Activated CD8-positive, alpha-beta memory T cell treated with anti-CD3 and anti-CD28 coated beads for 4 hours (primary cell): Measurements from ENCODE around the gene PARP1.

Source experiments
- DNase-seq, 2 donors: peaks; one replicate each; pipeline ENCODE4 v3.0.0-alpha.2; 2020; ENCODE audit warnings: low read depth in 2 of 2

The PARP1 gene

DNA sequence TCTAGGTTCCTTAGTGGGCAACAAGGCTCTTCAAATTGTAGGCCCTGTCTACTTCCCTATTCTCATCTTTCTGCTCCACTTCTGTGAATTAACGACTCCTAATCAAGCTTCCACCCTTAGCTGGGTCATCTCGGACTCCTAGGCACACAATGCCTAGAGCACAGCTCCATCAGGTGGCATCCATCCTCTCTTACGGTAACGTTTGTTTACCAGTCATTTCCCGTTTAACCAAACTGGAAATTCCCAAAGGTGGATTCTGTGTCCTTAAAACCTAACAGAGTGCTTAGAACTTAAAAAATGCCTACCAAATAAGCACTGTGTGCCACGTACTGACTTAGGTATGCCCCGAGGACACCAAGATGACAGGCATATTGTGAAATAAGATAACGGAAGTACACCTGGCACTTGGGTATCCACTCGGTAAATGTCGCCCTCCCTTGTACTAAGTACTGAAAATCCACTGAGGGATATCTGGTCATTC is 1.5 kb downstream of the PARP1 start:
- no peak for DNase-seq

DNA sequence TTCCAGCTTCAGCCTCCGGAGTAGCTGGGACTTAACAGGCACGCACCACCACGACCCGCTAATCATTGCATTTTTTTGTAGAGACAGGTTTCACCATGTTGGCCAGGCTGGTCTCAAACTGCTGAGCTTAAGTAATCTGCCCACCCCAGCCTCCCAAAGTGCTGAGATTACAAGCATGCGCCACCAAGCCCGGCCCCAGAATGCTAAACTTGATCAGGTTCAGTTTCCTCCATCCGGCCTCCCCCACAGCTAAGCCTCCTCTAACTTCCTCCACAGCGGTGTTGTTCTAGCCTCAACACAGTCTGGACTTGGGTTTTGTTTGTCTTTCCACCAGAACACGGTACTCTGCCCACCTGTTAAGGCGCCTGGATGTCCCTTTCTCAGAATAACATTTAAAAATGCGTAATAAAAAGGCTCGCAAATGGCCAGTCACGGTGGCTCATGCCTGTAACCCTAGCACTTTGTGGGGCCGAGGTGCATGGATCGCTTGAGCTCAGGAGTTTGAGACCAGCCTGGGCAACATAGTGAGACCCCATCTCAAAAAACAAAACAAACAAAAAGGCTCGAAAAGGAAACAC is 2.4 kb downstream of the PARP1 start:
- no peak for DNase-seq

DNA sequence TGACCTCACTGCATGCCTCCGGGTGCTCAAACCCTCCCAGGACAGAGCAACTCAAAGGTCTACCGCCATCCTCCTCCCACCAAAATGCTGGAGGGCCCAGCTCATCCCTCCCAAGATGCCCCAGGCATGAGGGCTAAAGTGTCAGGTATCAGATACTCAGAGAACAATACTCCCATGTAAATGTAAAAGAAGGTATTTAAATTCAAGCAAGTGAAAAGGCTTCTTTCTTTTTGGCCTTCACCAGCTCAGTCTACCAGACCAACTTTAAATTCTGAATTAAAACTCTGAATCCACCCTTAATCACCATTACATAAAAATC is 3.0 kb downstream of the PARP1 start:
- DNase-seq, result no peak

DNA sequence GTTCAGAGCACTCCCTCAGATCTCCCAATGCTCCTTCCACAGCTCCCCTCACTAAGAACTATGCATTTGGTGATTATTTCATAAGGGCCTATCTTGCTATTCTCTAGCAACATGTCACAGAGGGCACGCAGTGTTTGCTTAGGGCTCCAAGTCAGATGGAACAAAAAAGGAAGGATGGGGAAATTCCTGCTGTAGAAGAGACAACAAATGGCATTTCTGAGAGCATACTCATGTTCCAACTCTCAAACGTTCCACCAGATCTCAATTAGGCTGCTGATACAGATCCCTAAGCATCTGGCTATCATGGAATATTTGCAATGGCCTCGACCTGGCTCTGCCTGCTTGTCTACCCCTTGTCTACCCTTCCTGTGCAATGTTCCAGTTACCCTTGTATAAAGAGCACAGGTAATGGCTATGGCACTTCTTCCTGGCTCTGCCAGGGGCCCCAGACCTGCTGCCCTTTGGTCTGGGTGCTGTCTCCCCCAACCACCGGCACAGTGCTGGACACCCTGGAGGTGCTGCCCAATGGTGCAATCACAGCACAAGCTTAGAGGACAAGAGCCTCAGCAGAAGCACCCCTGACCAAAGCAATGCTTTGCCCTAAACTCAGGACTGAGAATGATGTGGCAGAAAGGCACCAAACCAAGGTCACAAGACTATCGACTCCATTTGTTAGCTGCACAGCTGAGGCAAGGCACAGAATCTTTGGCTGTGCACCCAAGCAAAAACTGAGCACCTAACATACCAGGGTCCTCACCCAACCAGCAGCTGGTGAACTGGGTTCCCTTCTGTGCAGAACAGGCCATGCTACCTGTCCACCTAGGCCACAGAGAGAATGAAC is 3.6 kb downstream of the PARP1 start:
- DNase-seq, result no peak

DNA sequence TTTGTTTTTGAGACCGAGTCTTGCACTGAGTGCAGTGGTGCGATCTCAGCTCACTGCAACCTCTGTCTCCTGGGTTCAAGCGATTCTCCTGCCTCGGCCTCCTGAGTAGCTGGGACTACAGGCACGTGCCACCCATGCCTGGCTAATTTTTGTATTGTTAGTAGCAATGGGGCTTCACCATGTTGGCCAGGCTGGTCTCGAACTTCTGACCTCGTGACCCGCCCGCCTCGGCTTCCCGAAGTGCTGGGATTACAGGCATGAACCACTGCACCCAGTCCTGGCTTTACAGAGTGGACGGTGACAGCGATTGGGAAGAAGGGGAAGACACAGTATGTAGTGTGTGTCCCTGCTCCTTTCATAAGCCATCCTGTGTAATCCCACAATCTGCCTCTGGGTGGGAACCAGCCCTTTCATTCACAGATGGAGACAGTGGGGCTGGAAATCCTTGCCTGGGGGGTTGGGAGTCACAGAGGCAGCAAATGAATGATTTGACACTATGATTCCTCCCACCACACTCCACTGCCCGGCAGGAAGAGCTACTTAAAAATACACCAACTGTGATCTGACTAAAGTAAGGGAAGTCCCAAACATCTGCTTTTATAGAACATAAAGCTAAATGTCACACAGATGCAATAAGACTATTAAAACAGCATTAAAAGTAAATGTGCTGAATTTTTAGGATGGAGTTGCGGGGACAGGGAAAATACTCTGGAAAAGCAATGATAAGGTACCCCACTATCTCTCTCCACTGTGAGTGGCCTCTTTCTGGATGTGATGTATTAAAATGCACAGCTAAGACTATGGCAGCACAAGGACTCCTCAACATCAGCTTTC is 4.5 kb downstream of the PARP1 start:
- no peak for DNase-seq

DNA sequence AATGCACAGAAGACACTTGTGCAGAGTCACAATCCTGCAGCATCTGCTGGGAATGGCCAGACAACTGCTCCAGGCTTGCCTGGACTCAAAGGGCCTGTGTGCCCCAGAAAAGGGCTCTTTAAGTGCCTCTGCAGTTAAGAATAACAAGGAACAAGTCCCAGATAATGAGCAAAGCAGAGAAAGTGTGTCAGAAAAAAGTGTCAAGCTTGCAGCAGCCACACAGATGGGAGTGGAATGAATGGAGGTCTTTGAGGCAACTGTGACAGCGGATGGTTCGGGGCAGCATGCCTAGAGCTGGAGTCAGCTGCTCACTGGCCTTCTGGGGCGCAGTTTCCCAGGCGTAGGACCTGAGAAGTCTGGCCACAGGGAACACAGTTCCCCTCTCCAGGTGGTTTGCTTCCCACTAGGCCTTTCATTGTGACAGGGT is 5.1 kb downstream of the PARP1 start:
- no peak for DNase-seq

DNA sequence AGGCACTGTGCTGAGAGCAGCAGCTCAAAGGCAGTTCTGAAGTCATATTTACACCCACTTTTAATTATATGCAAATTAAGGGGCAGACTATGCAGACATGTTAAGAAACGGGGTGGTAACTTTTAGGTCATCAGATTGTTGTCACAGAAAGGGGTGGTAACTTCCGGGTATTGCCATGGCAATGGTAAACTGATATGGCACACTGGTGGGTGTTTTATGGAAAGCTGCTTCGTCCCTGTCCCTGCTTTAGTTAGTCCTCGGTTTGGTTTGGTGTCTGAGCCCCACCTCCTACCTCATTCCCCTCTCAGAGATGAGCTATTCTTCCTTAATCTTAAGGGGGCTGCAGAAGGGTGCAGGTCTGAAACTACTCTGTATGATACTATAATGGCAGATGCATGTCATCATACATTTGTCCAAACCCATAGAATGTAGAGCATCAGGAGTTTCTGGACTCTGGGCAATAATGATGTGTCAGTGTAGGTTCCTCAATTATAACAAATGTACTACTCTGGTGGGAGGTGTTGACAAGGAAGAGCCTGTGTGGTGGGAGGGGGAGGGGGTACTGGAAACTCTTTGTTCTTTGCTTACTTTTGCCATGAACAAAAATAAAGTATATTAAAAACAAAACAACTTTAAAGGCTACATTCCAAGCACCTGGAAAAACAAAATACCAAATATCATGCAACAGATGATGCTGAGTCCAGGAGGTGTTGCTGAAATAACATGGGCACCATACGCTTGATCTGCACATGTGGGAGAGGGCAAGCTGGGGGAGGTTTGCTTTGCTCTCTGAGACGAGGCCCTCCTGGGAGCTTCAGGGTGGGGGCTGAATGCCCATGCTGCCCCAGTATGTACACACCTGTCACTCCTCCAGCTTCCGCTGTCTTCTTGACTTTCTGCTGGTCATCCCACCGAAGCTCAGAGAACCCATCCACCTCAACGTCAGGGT is 6.3 kb downstream of the PARP1 start:
- DNase-seq, result no peak

DNA sequence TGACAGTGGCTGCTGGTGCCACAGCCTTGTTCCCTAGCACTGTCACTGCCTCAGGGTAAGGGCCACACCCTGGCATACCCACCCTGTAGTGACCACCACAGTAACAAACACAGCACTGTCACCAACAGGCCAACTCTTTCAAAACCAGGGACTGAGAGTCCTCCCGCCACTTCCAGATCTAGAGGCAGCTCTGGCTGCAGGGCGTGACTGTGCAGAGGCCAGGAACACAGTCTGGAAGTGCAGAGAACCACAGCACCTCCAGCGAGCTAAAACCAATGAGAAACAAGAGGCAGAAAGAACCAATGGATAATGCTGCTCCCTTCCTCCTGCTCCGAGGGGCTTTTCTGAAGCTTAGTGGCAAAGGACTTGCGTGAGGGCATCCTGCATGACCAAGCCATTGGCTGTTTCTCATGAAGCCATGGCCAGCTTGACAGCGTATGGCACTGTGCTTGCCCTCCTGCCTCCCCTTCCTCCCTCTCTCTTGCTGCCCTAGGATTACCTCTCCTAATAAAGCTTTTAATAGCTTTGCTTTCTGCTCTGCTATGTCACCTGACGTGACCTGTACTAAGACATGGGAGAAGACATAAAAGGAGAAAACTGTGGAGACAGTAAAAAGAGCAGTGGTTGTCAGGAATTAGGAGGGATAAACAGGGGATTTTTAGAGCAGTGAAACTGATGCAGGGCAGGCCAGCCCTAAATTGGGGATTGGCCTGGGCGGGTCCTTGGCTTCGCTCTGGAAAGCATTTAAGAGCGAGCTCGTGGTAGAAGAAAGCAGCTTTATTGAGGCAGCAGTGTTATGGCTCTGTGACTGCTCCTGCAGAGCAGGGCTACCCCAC is 7.2 kb downstream of the PARP1 start:
- DNase-seq, result no peak

DNA sequence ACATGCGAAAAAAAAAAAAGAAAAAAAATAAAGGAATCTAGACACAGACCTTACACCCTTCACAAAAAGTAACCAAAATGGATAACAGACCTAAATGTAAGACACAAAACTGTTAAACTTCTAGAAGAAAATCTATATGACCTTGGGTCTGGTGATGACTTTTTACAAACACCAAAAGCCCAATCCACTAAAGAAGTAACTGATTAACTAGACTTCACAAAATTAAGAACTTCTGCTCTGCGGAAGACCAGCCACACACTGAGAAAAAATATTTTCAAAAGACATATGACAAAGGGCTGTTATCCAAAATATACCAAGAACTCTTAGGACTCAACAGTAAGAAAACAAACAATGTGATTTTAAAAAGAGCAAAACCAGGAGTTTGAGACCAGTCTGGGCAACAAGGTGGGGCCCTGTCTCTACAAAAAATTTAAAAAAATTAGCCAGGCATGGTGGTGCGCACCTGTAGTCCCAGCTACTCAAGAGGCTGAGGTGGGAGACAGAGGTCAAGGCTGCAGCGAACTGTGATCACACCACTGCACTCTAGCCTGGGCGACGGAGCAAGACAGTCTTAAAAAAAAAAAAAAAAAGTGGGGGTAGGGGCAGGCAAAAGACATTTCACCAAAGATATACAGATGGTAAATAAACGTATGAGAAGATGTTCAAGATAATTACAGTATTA is 9.8 kb downstream of the PARP1 start:
- no peak for DNase-seq

DNA sequence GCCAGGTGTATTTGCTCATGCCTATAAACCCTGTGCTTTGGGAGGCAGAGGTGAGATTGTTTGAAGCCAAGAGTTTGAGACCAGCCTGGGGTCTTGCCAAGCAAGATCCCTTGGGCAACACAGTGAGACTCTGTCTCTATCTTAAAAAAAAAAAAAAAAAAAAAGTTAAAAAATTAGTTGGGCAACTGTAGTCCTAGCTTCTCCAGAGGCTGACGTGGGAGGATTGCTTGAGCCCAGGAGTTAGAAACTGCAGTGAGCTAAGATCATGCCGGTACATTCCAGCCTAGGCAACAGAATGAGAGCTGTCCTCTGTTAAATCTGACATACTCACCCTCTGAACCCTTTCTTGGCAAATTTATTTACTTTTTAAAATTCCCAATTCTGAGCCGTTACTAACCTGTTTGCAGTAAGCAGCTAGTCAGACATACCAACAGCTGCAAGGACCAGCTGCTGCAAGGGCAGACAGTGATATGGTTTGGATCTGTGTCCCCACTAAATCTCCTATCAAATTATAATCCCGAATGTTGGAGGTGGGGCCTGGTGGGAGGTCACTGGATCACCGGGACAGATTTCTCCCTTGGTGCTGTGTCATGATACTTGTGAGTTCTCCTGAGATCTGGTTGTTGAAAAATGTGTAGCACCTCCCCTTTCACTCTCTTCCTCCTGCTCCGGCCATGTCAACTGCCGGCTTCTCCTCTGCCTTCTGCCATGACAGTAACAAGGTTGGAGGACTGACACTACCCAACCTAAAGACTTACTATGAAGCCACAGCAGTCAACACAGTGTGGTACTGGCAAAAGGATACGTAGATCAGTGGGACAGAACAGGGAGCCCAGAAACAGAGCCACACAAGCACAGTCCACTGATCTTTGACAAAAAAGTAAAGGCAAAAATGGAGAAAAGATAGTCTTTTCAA is 10.6 kb downstream of the PARP1 start:
- DNase-seq, result no peak

DNA sequence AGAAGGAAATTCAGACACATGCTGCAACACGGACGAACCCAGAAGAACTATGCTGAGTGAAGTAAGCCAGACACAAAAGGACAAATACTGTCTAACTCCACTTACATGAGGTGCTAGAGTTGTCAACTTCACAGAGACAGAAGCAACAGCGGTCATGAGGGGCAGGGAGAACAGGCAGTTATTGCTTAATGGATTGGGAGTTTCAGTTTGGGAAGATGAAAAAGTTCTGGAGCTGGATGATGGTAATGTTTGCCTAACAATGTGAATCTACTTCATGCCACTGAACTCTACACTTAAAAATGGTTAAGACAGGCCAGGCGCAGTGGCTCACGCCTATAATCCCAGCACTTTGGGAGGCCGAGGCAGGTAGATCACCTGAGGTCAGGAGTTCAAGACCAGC is 12.1 kb downstream of the PARP1 start:
- no peak for DNase-seq

DNA sequence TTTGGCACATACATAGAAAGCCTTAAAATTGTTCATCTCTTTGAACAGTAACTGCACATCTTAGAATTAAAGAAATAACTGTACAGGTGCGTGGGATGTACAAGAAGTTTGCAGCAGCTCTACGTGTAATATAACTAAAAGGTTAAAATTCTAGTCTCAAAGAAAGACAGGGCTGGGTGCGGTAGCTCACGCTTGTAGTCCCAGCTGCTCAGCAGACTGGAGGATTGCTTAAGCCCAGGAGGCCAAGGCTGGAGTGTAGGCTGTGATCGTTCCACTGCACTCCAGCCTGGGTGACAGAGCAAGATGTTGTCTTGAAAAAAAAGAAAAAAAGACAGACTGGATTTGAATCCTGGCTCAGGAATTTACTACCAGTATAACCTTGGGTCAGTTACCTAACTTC is 13.4 kb downstream of the PARP1 start:
- DNase-seq, result no peak

DNA sequence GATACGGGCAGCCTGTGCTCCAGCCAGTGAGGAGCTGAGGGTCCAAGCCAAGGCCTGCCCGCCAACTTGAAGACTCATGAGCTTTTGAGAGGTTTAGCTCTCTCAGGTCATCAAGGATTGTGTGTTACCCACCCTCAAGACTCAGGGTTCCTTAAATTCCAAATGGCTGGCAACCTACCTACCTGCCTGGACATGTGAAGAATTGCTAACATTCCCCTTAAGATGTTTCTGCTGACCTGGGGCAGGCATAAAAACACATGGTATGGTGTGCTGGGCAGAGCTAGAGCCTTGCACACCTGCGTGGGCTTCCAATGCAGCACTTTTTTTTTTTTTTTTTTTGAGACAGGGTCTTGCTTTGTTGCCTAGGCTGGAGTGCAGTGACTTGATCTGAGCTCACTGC is 17.2 kb downstream of the PARP1 start:
- no peak for DNase-seq

DNA sequence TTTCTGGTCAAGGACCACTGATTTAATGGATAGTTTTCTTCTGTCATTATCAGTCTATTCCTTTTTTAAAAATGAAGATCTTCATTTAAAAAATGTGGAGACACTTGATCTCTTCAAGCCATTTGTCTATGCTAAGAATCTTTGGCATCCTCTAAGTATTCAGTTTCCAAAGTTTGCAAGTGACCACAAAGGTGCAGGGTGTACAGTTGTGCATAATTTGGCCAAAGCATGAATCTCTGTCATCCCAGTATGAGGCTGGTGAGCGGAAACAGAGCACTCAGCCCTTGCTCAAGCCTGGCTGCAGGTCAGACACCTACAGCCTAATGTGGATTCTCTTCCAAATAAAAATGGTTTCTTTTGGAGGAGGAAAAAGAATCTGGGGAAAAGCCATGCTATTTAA is 19.8 kb downstream of the PARP1 start:
- DNase-seq, result no peak

DNA sequence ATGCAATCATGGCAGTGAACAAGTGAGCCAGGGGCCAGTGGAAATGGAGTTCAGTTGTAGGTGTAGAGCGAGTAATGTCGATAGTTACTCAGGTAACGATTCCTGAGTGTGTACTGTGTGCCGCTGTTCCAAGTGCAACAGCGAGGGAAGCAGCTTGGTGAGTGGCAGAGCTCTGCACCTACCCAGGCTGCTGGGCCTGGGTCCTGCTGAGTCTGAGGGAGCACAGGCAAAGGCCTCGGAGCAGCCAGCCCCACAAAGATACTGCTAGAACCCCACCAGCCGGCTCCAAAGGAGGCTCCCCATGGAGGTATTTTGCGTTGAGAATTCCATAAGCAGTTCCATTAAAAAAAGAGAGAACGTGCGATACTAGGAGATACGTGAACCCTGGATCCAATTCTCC is 23.2 kb downstream of the PARP1 start:
- DNase-seq, result no peak

DNA sequence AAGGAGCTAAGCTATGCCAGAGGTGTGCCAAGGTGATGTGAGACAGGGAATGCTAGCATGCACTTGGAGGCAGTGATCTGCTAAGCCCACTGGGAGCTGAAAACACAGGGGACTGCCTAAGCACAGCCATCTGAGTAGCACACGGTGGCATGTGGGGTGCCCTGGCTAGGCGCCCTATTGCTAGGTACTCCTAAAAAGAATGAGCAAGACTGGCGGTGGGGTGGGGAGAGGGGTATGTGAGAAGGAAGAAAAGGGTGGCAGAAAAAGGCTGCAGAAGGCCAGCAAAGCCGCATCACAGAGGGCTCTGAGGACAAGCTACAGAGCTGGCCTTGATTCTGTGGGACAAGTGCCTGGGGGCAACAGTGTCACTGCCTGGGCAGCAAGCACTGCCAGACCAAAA is 23.9 kb downstream of the PARP1 start:
- DNase-seq, result no peak

DNA sequence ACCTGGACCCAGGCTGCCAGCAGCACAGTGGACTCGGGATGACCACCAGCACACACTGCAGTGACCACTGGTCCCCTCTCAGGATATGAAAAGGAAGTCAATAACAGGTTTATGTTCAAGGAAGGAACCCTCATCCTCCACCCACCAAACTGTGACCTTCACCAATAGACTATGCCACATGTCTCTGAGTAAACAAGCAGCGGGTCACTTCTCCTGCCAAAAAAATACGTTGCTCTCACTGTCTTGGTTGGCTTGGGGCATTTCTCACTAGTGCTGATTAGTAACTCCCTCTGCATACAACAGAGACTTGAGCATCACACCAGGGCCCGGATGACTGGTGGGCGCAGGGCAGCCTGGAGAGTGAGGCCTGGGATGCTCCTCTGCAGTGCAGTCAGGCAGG is 25.9 kb downstream of the PARP1 start:
- no peak for DNase-seq

DNA sequence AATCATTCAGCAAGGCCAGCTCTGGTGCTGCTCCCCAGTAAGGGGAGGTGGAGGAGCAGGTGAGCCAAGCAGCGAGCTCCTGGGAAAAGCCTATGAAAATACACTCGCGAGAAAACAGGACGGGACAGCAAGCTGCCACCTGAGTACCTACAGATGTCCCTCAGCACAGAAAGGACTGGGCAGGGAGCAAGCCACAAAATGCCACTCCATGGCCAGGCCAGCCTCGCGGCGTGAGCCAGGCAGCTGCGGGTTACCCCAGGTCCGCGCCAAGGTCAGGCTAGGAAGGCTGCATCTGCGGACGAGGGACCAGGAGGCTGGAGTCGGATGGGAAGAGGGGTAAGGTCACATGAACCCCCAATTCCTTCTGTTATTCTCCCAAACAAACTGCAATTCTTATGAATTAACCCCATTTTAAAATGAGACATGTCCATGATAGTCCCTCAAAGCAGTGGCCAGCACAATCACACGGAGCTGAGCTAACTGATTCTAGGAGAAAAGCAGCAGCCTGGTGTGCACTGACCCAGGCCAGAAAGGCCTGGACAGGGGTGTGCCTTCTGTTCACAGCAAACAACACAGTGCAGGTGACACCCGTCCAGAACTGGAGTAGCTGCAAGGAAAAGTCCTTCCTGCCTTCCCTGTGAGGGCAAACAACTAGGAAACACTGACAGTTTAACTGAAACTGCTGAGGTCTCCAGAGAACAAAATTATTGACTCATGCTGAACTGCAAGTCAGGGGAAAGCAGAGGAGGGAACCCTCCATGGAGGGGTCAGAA is 26.5 kb downstream of the PARP1 start:
- DNase-seq, result no peak
